ENCODE measurements around the gene C19orf12.
"Not testable (repeated sequence)": the region's sequence is repeated elsewhere in the genome, so short reads cannot be mapped to it uniquely, and the experiment has no call there.

C19orf12 gene

DNA sequence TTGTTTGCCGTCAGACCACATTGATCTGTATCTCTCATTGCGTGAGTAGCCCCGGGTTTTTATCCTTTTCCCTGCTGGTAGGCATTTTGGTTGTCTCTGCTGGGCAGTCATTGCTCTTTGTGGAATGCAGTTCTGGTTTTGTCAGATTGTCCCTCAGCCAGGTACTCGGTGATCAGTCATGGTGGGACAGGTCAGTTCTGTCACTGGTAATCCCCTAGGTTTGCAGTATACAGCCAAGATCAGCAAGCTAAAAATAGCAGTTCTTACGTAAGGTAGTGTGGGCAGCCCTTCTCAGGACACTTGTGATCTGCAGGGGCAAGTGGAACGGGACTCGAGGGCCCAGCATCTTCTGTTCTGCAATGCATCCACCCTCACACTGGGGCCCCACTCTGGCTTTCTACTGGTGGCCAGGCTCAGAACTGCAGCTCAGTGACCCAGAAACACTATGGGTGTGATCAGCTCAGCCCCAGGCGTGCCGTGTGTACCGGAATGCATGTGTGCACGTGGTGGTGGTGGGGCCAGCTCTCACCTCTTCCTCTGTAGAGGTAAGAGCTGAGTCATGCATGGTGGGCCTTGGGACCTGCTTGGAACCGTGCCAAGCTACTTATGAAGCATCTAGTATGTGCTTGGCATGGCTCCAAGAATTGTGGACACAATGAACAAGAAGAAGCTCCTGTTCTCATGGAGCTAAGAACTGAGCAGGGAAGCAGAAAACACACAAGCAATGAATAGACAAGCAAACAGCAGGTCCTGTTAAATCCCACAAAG lies 43.5 kb downstream of the C19orf12 start:
- ChIA-PET CTCF (interaction anchor here (0.6 to 5.5 kb wide), 19 partner anchors 8 to 186 kb away, joined by 3 to 51 read pairs (median 5); partner anchors contain the start of genes C19orf12 and POP4), POLR2A (interaction anchor here (1.1 to 1.2 kb wide), 2 partner anchors 43 to 45 kb away, joined by 3 to 4 read pairs; partner anchors contain the start of gene C19orf12)
- DNase-seq (ENCODE audit: extremely low spot score): peak; percentile 76
- peak; percentile 26 for TF ChIP-seq CTCF (IDR thresholded peaks at IDR 0.05; ENCODE audit: control extremely low read depth, extremely low read depth, low read depth, missing control alignments)

GRCh38 chr19:29671026-29671392 lies 44.1 kb downstream of the C19orf12 start:
- ChIA-PET POLR2A (interaction anchor here (1.1 to 1.2 kb wide), 2 partner anchors 44 to 45 kb away, joined by 3 to 4 read pairs; partner anchors contain the start of gene C19orf12), CTCF (interaction anchor here (0.6 to 5.5 kb wide), 14 partner anchors 7 to 187 kb away, joined by 3 to 51 read pairs (median 6); partner anchors contain the start of genes C19orf12 and POP4)
- DNase-seq (ENCODE audit: extremely low spot score): not testable (repeated sequence)

DNA sequence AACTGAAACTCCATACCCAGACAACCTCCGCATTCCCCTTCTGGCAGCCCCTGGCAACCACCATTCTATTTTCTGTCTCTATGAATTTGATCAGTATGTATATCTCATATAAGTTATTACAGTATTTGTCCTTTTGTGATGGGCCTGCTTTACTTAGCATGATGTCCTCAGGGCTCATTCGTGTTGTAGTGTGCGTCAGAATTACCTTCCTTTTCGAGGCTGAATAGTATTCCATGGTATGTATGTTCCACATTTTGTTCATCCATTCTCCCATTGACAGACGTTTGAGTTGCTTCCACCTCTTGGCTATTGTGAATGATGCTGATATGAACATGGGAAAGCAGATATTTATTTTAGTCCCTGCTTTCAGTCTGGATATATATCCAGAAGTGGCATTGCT lies 44.8 kb downstream of the C19orf12 start:
- POLR2A ChIA-PET: no interaction called here
- CTCF ChIA-PET: no interaction called here
- no peak for DNase-seq (ENCODE audit: extremely low spot score)
- TF ChIP-seq CTCF (IDR thresholded peaks at IDR 0.05; ENCODE audit: control extremely low read depth, extremely low read depth, low read depth, missing control alignments): no peak

DNA sequence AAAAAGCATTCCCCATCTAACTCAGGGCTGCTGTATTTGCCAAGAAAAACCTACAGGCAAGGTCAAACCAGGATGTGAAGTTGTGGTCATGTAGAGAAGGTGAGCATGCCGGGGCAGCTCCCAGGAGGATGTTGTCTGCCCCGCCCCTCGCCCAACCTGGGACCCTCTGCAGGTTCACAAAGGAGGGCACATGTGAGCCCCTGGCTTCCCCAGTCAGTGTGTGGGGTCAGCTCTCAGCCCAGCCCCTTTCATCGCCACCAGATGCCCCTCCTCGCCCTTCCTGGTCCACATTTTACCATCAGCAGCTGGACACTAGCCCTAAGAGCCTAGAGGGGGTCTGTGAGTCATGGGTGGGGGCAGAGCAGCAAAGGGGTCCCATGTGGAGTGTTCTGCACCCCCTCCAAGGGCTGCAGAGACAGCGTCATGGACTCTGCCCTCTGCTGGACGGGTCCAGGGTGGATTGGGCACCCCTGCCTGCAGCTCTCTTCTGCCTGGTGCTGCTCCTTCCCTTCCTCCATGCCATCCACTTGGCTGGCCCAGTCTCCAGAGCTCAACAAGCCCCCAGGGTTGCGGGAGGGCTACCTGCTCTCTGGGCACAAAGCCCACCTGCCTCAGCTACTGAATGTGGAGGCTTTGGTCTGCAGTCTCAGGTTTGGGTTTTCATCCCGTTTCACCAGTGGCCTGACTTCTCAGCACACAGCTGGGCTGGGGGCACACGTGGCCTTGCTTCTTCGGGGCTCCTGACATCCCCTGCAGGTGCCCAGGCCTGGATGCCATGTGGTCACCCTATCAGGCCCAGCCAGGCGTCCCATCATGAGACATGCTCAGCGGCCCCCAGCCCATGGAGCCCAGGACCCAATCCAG lies 46.1 kb downstream of the C19orf12 start:
- ChIA-PET CTCF (interaction anchor here (1.0 to 8.7 kb wide), 7 partner anchors 11 to 205 kb away, joined by 3 to 58 read pairs (median 8); partner anchors contain the start of gene C19orf12), POLR2A (interaction anchor here (0.6 to 1.0 kb wide), 3 partner anchors 56 to 71 kb away, joined by 3 read pairs; partner anchors contain the start of gene POP4)
- peak; percentile 17 for TF ChIP-seq CTCF (IDR thresholded peaks at IDR 0.05; ENCODE audit: control extremely low read depth, extremely low read depth, low read depth, missing control alignments)
- DNase-seq (ENCODE audit: extremely low spot score): no peak

DNA sequence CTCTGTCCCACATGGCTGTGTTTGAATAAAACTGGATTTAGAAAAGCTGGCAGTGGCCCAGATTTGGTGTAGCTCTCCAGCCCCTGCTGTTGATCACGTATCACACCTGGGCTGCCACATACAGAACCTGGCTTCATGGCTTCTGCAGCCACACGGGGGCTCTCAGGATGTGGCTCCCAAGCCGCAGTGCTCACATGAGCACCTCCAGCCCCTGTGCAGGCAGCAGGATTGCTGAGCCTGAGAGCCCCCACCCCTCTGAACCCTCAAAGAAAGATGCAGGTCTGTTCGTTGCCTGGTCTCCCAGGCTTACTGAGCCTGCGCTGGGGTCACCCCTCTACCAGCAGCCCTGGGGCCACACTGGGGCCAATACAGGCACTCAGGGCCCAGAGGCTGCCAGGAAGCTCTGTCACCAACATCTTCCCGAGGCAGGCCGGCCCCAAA lies 47.1 kb downstream of the C19orf12 start:
- no peak for DNase-seq (ENCODE audit: extremely low spot score)
- TF ChIP-seq CTCF (IDR thresholded peaks at IDR 0.05; ENCODE audit: control extremely low read depth, extremely low read depth, low read depth, missing control alignments): peak; percentile 36
- ChIA-PET POLR2A (interaction anchor here (0.9 to 1.0 kb wide), 2 partner anchors 55 to 62 kb away, joined by 3 read pairs; partner anchors contain the start of gene POP4), CTCF (interaction anchor here (1.0 to 8.7 kb wide), 7 partner anchors 10 to 206 kb away, joined by 3 to 58 read pairs (median 8); partner anchors contain the start of gene C19orf12)

GRCh38 chr19:29667387-29667783 lies 47.7 kb downstream of the C19orf12 start:
- TF ChIP-seq CTCF (IDR thresholded peaks at IDR 0.05; ENCODE audit: control extremely low read depth, extremely low read depth, low read depth, missing control alignments): no peak
- ChIA-PET CTCF (interaction anchor here (1.4 to 8.7 kb wide), 6 partner anchors 24 to 206 kb away, joined by 4 to 58 read pairs (median 18); partner anchors contain the start of genes C19orf12 and POP4), POLR2A (no interaction called here)
- DNase-seq (ENCODE audit: extremely low spot score): no peak

All from GM10248 (cell line).